ENCODE measurements around the gene TBC1D14.

- TF ChIP-seq CTCF (IDR thresholded peaks at IDR 0.05), result no peak
- no peak for TF ChIP-seq POLR2A (IDR thresholded peaks at IDR 0.05)
Measured at GRCh38 chr4:7003176-7003878, 93.7 kb downstream of the TBC1D14 start.

All from testis (tissue), 2 donors.